Activated CD8-positive, alpha-beta memory T cell treated with anti-CD3 and anti-CD28 coated beads for 48 hours (primary cell): ENCODE data around the gene FAM135A.
A peak's percentile ranks its signal among the peaks of the same experiment; 100 is the strongest.

ENCODE experiments used
- DNase-seq, 3 experiments: peaks; one replicate each; pipeline ENCODE4 v3.0.0-alpha.2; 2020; ENCODE audit warnings: low read depth in 2 of 3, low spot score in 2 of 3

The FAM135A gene

GRCh38 chr6:70413114-70413991 lies at the start of gene FAM135A:
Gene FAM135A, plus strand, starts transcription at chr6:70413508. Its CDS starts 14,835 bp downstream, at chr6:70428343.
- peak; percentile 85 to 90 (median 90) for DNase-seq

GRCh38 chr6:70363741-70364493 lies 49.4 kb upstream of the FAM135A start:
- no peak for DNase-seq

GRCh38 chr6:70369332-70369950 lies 43.9 kb upstream of the FAM135A start:
- peak; percentile 10 to 33 (median 11) for DNase-seq

GRCh38 chr6:70370496-70370895 lies 42.8 kb upstream of the FAM135A start:
- no peak for DNase-seq

GRCh38 chr6:70371454-70372105 lies 41.7 kb upstream of the FAM135A start:
- no peak for DNase-seq

GRCh38 chr6:70375166-70375565 lies 38.1 kb upstream of the FAM135A start:
- no peak for DNase-seq

- DNase-seq = no peak
These were observed 37.4 kb upstream of the FAM135A start for GRCh38 chr6:70375882-70376281.

- DNase-seq = no peak
These were observed 36.7 kb upstream of the FAM135A start for GRCh38 chr6:70376628-70377027.

GRCh38 chr6:70377372-70377771 lies 35.9 kb upstream of the FAM135A start:
- DNase-seq = no peak

- no peak for DNase-seq
These were observed 33.8 kb upstream of the FAM135A start for GRCh38 chr6:70379473-70380013.

GRCh38 chr6:70380252-70380651 lies 33.1 kb upstream of the FAM135A start:
- no peak for DNase-seq

GRCh38 chr6:70380771-70381416 lies 32.4 kb upstream of the FAM135A start:
- DNase-seq = no peak

GRCh38 chr6:70381417-70381782 lies 31.9 kb upstream of the FAM135A start:
- DNase-seq = no peak

GRCh38 chr6:70385901-70386300 lies 27.4 kb upstream of the FAM135A start:
- DNase-seq = no peak

- DNase-seq = no peak
These were observed 24.5 kb upstream of the FAM135A start for GRCh38 chr6:70388814-70389213.

- DNase-seq = no peak
These were observed 24.0 kb upstream of the FAM135A start for GRCh38 chr6:70389261-70389660.

- no peak for DNase-seq
These were observed 23.2 kb upstream of the FAM135A start for GRCh38 chr6:70390067-70390466.

- no peak for DNase-seq
These were observed 21.8 kb upstream of the FAM135A start for GRCh38 chr6:70391492-70391891.

GRCh38 chr6:70394518-70395300 lies 18.6 kb upstream of the FAM135A start:
- no peak for DNase-seq

GRCh38 chr6:70395301-70395672 lies 18.0 kb upstream of the FAM135A start:
- DNase-seq = no peak
